Neutrophil (primary cell): ENCODE measurements around the gene WWC1.

ENCODE experiments used
- H3K27ac ChIP-seq: fragments of 200-600 bp; sonication (generic); 2 replicates; pipeline ENCODE4 v1.5.1; 2016; ENCODE audit warnings: mild to moderate bottlenecking, moderate library complexity
- H3K27me3 ChIP-seq: fragments of 200-600 bp; sonication (generic); 2 replicates; pipeline ENCODE4 v1.6.0; 2016; ENCODE audit warnings: mild to moderate bottlenecking
- H3K36me3 ChIP-seq: fragments of 200-600 bp; sonication (generic); 2 replicates; pipeline ENCODE4 v1.5.1; 2017
- H3K4me1 ChIP-seq, 2 experiments: fragments of 200-600 bp in 1 of 2; sonication (generic) in 1 of 2; 1 replicate in 1 of 2; 2 replicates in 1 of 2; pipeline versions ENCODE4 v1.5.1 to v1.6.1; 2013 to 2016; ENCODE audit warnings: low read depth in 1 of 2, low read length in 1 of 2, mild to moderate bottlenecking in 1 of 2, moderate library complexity in 1 of 2; ENCODE audit not compliant: control insufficient read depth in 1 of 2, insufficient read depth in 1 of 2
- H3K4me3 ChIP-seq, 2 experiments: fragments of 200-600 bp in 1 of 2; sonication (generic) in 1 of 2; 1 replicate in 1 of 2; 2 replicates in 1 of 2; pipeline ENCODE4 v1.5.1; 2013 to 2016; ENCODE audit warnings: low read depth in 1 of 2, low read length in 1 of 2, mild to moderate bottlenecking in 1 of 2, moderate library complexity in 1 of 2
- H3K9me3 ChIP-seq: fragments of 200-600 bp; sonication (generic); 2 replicates; pipeline ENCODE4 v1.5.1; 2016
- CTCF ChIP-seq: fragments of 200-600 bp; sonication (generic); IDR thresholded peaks from 2 replicates; pipeline ENCODE4 v1.5.1; 2016; ENCODE audit warnings: antibody characterized with exemption

WWC1 gene

GRCh38 chr5:168291342-168291963, at the start of gene WWC1:
WWC1 (plus strand) TSS chr5:168291645; CDS start chr5:168292153, 508 bp downstream.
- TF ChIP-seq CTCF, result no peak
- Histone ChIP-seq H3K4me1 (peaks cover 0 to 4% of the 10 kb centered on the region in 2 experiments), H3K27me3 (peaks cover 83% of the 10 kb centered on the region), H3K27ac (no peak within 1 kb of the TSS), H3K4me3 (no peak within 1 kb of the TSS), H3K36me3 (no peaks in the 10 kb centered on the region), H3K9me3 (no peaks in the 10 kb centered on the region)

GRCh38 chr5:168244838-168245559, 46.4 kb upstream of the WWC1 start:
- Histone ChIP-seq H3K4me3 (no peak overlapping the region), H3K4me1 (no peaks in the 10 kb centered on the region), H3K36me3 (no peaks in the 10 kb centered on the region), H3K27me3 (no peaks in the 10 kb centered on the region), H3K9me3 (no peaks in the 10 kb centered on the region), H3K27ac (no peak overlapping the region)
- TF ChIP-seq CTCF, result no peak

- no peaks in the 10 kb centered on the region for H3K4me1 ChIP-seq
- H3K36me3 ChIP-seq, result no peaks in the 10 kb centered on the region
- no peaks in the 10 kb centered on the region for H3K9me3 ChIP-seq
- no peak overlapping the region for H3K27ac ChIP-seq
- H3K27me3 ChIP-seq, result no peaks in the 10 kb centered on the region
- TF ChIP-seq CTCF, result no peak
- H3K4me3 ChIP-seq, result no peak overlapping the region
Observed at GRCh38 chr5:168249923-168250322, 41.5 kb upstream of the WWC1 start.

GRCh38 chr5:168251259-168251658, 40.2 kb upstream of the WWC1 start:
- Histone ChIP-seq H3K9me3 (no peaks in the 10 kb centered on the region), H3K4me1 (no peaks in the 10 kb centered on the region), H3K27ac (no peak overlapping the region), H3K4me3 (no peak overlapping the region), H3K27me3 (no peaks in the 10 kb centered on the region), H3K36me3 (no peaks in the 10 kb centered on the region)
- TF ChIP-seq CTCF, result no peak

GRCh38 chr5:168254013-168254693, 37.3 kb upstream of the WWC1 start:
- Histone ChIP-seq H3K27ac (no peak overlapping the region), H3K27me3 (no peaks in the 10 kb centered on the region), H3K9me3 (no peaks in the 10 kb centered on the region), H3K4me3 (no peak overlapping the region), H3K36me3 (no peaks in the 10 kb centered on the region), H3K4me1 (no peaks in the 10 kb centered on the region)
- no peak for TF ChIP-seq CTCF
